ENCODE results near the gene KLF13.

The KLF13 gene

DNA sequence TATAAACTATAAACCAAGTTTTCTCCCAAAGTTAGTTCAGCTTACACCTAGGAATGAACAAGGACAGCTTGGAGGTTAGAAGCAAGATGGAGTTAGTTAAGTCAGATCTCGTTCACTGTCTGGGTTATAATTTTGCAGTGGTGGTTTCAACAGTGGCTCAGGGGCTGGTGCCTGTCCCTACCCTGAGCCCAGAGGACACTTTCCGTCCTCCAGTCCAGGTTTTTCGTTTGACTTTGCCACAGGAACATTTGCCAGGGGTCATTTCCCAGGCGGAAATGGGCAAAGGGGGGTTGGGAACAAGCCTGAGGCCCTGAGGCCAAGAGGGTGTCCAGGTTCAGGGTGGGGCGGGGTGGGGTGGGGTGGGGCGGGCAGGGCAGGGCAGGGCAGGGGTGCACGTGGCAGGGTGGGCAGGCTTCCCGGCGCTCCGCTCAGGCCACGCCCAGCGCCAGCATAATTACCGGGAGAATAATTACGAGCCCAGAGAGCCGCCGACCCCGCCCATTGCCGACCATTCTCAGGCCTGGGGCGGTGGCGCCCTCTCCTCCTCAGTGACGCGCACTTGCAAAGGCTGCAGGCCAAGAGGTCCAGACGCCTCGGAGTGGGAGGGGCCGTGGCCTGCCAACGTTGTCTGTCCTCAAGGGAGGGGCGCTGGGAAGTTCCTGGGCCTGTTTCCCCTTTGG, 70.4 kb downstream of the KLF13 start:
- H3K4me2 ChIP-seq (ENCODE audit: low read length) = peak overlapping the region; percentile 84
- TF ChIP-seq EZH2phosphoT487 (IDR thresholded peaks at IDR 0.05; ENCODE audit: low read depth) = no peak
- TF ChIP-seq, protein P1, sequence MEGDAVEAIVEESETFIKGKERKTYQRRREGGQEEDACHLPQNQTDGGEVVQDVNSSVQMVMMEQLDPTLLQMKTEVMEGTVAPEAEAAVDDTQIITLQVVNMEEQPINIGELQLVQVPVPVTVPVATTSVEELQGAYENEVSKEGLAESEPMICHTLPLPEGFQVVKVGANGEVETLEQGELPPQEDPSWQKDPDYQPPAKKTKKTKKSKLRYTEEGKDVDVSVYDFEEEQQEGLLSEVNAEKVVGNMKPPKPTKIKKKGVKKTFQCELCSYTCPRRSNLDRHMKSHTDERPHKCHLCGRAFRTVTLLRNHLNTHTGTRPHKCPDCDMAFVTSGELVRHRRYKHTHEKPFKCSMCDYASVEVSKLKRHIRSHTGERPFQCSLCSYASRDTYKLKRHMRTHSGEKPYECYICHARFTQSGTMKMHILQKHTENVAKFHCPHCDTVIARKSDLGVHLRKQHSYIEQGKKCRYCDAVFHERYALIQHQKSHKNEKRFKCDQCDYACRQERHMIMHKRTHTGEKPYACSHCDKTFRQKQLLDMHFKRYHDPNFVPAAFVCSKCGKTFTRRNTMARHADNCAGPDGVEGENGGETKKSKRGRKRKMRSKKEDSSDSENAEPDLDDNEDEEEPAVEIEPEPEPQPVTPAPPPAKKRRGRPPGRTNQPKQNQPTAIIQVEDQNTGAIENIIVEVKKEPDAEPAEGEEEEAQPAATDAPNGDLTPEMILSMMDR (IDR thresholded peaks at IDR 0.05; ENCODE audit: low read depth, low read length) = peak; percentile 27; the same call in 1 of the 2 replicates
- H3K4me3 ChIP-seq (ENCODE audit: low read length) = peak overlapping the region; percentile 70
- no peaks in the 10 kb centered on the region for H3K36me3 ChIP-seq (replicated peaks; ENCODE audit: low read depth, low read length)
- H3K9me3 ChIP-seq (ENCODE audit: insufficient read depth, low read length) = no peaks in the 10 kb centered on the region
- H3K79me2 ChIP-seq (ENCODE audit: low read length) = no peaks in the 10 kb centered on the region
- peak overlapping the region; percentile 96 for H2AFZ ChIP-seq (ENCODE audit: low read depth, low read length)
- H3K27me3 ChIP-seq (ENCODE audit: low read depth, low read length) = no peaks in the 10 kb centered on the region
- no peak overlapping the region for H3K27ac ChIP-seq (ENCODE audit: low read length)
- H4K20me1 ChIP-seq (ENCODE audit: insufficient read depth, low read length) = no peaks in the 10 kb centered on the region
- peak overlapping the region; percentile 57 for H3K9ac ChIP-seq (ENCODE audit: low read length)
- H3K4me1 ChIP-seq (ENCODE audit: low read length) = peaks cover 14% of the 10 kb centered on the region

DNA sequence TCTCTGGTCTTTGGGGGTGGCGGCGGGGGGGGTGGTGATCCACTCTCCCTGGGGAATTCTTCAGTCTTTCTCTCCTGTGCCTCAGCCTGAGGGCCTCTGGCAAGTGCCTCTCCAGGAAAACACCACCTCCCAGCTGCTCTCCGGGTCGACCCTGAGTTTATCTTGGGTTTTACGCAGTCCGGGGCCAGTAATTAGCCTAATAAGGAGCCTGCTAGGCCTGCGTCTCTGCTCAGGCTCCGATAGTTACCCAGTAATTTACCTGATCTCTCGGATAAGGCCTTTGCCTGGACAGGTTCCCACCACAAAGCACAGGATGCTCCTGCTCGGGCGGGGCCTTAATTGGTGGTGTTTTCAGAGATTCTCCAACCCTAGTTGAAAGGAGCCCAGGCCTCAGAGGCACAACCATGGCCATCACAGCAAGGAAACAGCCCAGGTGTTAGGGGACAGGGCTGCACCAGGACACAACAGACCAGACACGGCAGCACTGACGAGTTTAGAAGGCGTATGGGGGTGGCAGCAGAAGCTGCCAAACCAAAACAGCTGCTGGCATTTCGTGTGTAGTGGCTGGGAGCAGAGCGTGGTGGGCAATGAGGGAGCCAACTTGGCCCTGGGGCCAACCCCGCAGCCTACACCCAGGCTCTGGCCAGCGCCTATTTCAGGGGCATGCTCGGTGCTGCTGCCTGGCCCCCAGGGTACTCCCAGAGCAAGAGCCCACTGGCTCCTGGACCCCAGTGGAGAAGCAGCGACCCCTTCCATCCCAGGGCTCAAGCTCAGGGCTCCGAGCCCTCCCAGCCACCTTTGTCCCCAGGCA, 71.4 kb downstream of the KLF13 start:
- H3K9ac ChIP-seq (ENCODE audit: low read length) = no peak overlapping the region
- no peaks in the 10 kb centered on the region for H3K27me3 ChIP-seq (ENCODE audit: low read depth, low read length)
- H3K4me2 ChIP-seq (ENCODE audit: low read length) = peak overlapping the region; percentile 83; the same call in 1 of the 2 replicates
- H3K27ac ChIP-seq (ENCODE audit: low read length) = no peak overlapping the region
- H3K4me3 ChIP-seq (ENCODE audit: low read length) = no peak overlapping the region
- no peaks in the 10 kb centered on the region for H3K79me2 ChIP-seq (ENCODE audit: low read length)
- no peaks in the 10 kb centered on the region for H4K20me1 ChIP-seq (ENCODE audit: insufficient read depth, low read length)
- no peaks in the 10 kb centered on the region for H3K9me3 ChIP-seq (ENCODE audit: insufficient read depth, low read length)
- H3K4me1 ChIP-seq (ENCODE audit: low read length) = peaks cover 14% of the 10 kb centered on the region
- no peaks in the 10 kb centered on the region for H3K36me3 ChIP-seq (replicated peaks; ENCODE audit: low read depth, low read length)
- no peak overlapping the region for H2AFZ ChIP-seq (ENCODE audit: low read depth, low read length)
- TF ChIP-seq, protein P1 (IDR thresholded peaks at IDR 0.05; ENCODE audit: low read depth, low read length) = no peak
- TF ChIP-seq EZH2phosphoT487 (IDR thresholded peaks at IDR 0.05; ENCODE audit: low read depth) = no peak

DNA sequence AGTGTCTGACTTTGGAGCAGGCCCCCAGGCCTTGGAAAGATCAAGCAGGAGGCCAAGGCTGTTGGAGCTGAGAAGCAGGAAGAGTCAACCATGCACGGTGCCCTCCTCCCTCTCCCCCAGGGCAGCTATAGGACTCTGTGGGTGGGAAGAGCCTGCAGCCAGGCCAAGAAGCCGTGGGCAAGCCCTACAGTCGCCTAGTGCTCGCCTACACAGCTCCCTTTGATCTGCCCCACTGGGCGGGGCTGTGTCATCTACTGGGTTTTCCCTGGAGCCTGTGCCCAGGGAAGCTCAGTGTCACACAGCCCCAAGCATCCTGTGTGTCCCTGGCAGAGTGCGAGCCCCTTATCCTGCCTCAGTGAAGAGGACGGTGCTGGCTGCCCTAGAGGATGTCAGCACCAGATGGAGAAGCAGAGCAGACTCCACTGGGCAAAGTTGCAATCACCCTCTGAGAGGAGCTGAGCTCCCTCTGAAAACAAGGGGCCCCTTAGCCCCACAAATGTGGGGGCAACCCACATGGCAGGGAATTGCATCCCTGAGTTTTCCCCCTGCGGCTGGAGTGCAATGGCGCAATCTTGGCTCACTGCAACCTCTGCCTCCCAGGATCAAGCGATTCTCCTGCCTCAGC, 72.2 kb downstream of the KLF13 start:
- Histone ChIP-seq H3K27ac (ENCODE audit: low read length) (no peak overlapping the region), H3K4me1 (ENCODE audit: low read length) (peaks cover 11% of the 10 kb centered on the region), H2AFZ (ENCODE audit: low read depth, low read length) (no peak overlapping the region), H3K9ac (ENCODE audit: low read length) (no peak overlapping the region), H4K20me1 (ENCODE audit: insufficient read depth, low read length) (no peaks in the 10 kb centered on the region), H3K9me3 (ENCODE audit: insufficient read depth, low read length) (no peaks in the 10 kb centered on the region), H3K27me3 (ENCODE audit: low read depth, low read length) (no peaks in the 10 kb centered on the region), H3K4me2 (ENCODE audit: low read length) (no peak overlapping the region), H3K79me2 (ENCODE audit: low read length) (no peaks in the 10 kb centered on the region), H3K36me3 (replicated peaks; ENCODE audit: low read depth, low read length) (no peaks in the 10 kb centered on the region), H3K4me3 (ENCODE audit: low read length) (no peak overlapping the region)
- TF ChIP-seq, protein P1 (IDR thresholded peaks at IDR 0.05; ENCODE audit: low read depth, low read length) = no peak
- TF ChIP-seq EZH2phosphoT487 (IDR thresholded peaks at IDR 0.05; ENCODE audit: low read depth) = no peak
